GM12873 (cell line): ENCODE results near the gene HEATR3.

ENCODE experiments used
- TF ChIP-seq, protein P1 (sequence below): IDR thresholded peaks from 2 replicates; pipeline ENCODE4 v1.5.1; 2012; ENCODE audit warnings: low read depth, mild to moderate bottlenecking, moderate library complexity, low read length, control low read depth; ENCODE audit not compliant: insufficient read depth; ENCODE audit errors: missing control alignments

The HEATR3 gene

DNA sequence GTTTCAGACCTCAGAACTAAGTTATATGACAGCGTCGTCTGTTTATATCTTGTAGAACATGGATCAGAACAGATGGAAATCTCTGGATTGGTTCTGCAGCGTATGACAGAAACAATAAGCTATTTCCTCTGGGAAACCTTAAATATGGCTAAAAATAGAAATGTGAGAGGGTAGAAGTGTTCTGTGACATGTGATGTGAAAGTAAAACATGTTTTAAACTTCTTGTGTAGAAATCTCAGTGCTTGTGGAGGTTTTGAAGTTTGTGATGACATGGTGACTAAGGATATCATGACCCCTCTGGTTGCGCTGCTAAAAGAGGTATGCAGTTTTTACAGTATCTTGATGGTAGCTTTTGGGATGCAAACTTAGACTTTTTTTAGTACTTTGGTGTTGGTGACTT, 2.8 kb downstream of the HEATR3 start:
- TF ChIP-seq, protein P1, sequence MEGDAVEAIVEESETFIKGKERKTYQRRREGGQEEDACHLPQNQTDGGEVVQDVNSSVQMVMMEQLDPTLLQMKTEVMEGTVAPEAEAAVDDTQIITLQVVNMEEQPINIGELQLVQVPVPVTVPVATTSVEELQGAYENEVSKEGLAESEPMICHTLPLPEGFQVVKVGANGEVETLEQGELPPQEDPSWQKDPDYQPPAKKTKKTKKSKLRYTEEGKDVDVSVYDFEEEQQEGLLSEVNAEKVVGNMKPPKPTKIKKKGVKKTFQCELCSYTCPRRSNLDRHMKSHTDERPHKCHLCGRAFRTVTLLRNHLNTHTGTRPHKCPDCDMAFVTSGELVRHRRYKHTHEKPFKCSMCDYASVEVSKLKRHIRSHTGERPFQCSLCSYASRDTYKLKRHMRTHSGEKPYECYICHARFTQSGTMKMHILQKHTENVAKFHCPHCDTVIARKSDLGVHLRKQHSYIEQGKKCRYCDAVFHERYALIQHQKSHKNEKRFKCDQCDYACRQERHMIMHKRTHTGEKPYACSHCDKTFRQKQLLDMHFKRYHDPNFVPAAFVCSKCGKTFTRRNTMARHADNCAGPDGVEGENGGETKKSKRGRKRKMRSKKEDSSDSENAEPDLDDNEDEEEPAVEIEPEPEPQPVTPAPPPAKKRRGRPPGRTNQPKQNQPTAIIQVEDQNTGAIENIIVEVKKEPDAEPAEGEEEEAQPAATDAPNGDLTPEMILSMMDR: no peak

DNA sequence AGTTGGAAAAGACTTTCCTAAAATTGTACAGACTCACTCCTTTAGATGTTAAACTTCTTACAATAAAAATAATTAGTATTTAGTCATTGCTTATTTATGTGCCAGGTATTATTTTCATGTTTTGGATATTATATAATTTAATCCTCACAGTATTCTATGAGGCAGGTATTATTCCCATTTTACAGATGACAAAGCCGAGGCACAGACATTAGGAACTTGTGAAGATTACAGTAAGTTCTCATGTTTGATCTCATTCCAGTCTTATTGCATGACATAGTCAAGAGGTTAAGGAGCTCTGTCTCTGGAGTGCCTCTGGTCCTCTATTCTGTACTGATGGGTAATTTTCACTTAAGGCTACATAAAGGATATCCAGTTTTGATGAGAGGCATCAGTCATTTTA, 3.3 kb downstream of the HEATR3 start:
- TF ChIP-seq, protein P1: no peak

DNA sequence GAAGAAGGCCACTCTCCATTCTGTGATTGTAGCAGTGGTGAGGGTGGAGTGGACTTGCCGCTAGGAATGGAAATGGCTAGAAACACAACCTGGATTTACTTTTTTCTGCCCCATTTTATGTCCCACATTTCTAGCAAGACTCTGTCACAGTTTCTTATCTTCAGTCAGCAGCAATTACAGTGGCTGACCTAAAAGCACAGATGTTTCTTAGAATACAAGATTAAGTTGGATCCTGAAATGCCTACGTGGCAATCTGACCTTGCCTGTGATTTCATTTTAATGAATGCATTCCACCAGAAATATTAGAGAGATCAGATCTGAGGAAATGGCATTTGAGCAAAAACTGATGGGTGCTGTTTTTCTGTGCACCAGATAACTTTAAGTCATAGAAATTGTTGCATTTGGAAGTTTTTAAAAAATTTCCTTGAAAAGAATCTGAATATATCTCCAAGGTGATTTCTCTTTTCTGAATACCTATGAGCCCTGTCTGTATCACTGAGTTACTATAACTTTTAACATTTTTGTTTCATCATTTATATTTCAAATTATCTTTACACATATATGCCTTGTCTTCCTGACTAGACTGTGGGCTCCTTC, 5.4 kb downstream of the HEATR3 start:
- TF ChIP-seq, protein P1: no peak

DNA sequence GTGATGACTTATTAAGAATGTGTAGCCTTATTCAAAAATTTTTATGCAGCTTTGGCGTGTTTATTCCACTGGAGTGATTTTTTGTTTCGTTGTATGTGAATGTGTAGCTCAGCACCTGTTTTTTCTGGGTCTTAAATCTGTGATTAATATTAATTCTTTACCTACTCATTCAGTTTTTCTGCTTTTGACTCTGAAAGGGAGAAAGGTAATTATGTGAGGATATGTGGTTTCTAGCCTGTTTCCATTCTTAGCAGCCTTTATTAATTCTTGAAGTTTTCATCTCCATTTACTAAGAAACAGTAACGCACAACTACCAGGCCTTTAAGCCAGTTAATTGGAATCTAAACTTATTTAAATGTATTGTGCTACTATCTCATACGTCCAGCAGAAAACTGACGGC, 7.0 kb downstream of the HEATR3 start:
- TF ChIP-seq, protein P1: no peak

DNA sequence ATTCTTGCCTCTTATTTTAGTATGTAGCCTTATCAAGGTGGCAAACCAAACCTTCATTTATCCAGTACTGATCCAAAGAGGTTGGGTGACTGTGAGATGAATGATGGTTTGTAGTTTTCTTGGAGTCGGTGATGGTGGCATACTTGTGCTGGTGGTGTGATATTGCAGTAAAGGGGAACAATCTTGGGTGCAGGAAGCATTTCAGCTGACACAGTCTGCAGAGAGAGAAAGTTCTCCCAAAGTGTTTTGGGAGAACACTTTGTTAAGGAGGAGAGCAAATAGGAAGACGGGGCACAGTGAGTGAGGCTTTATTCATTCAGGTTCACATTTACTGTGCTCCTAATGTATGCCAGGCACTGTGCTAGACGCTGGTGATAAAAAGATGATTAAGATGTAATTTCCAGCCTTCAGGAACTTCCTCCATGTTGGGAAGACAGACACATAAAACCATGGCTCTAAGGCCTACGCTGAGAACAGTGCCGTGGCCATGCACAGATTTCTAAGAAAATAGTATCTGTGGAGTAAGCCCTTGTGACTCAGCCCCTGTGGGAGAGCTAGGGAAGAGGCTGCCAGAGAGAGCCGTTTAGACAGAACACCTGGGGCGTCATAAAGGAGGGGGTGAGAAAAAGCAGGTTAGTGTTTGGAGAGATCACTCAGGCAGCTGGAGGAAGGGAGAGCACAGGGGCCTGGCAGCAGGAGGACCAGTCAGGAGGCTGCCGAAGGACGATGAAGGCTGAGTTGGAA, 13.8 kb downstream of the HEATR3 start:
- TF ChIP-seq, protein P1: no peak

DNA sequence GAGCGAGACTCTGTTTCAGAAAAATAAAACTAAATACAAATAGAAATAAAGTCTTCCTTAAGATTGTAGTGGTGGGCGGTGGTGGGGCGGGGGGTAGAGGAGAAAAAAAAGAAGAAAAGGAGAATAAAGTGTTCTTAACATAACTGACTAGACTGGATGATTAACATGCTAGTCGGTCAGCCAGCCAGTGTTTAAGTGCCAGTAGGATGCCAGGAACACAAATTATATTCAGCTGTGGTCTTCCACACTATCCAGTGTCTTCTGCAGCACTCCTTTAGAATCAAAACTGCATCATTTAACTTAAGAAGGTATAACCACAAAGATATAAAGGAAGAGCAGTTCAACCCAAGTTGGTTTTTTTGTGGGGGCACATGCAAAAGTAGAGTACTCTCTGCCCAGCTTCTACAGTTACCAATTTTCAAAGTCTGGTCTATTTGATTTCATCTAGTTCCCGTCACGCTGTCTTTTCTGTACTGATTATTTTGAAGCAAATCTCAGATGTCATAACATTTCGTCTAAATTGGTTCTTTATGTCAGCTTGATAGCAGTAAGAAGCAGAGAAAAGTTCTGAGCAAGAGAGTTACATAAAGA, 15.8 kb downstream of the HEATR3 start:
- TF ChIP-seq, protein P1: no peak

DNA sequence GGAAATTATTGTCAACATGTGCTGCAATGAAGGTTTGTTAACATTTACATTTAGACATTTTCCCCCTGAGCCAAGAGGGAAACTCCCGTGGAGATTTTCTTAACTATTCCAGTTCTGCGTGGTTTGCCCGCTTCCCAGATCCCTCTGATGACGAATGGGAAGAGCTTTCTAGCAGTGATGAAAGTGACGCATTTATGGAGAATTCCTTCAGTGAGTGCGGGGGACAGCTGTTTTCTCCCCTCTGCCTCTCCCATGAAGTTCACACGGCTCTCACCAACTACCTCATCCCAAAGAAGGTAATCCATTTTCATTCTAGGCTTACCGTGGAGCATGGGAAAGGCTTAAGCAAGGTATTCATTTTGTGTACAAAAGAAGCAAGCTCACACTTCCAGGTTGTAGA, 18.2 kb downstream of the HEATR3 start:
- TF ChIP-seq, protein P1: no peak
